Measurements from ENCODE around the gene NGF.

Gene NGF

GRCh38 chr1:115337276-115337632 lies 795 bp downstream of the NGF start:
- in situ Hi-C loops (cut with MboI; ENCODE audit: low sequenced_read_pairs): no loop called here

- in situ Hi-C loops (cut with MboI; ENCODE audit: low sequenced_read_pairs): no loop called here
Observed at GRCh38 chr1:115336741-115337140, 1.3 kb downstream of the NGF start.

- in situ Hi-C loops (cut with MboI; ENCODE audit: low sequenced_read_pairs): no loop called here
Observed at GRCh38 chr1:115332813-115333608, 5.0 kb downstream of the NGF start.

- in situ Hi-C loops (cut with MboI; ENCODE audit: low sequenced_read_pairs): no loop called here
Observed at GRCh38 chr1:115331558-115332331, 6.3 kb downstream of the NGF start.

GRCh38 chr1:115330480-115331013 lies 7.5 kb downstream of the NGF start:
- in situ Hi-C loops (cut with MboI; ENCODE audit: low sequenced_read_pairs): no loop called here

- in situ Hi-C loops (cut with MboI; ENCODE audit: low sequenced_read_pairs): no loop called here
Observed at GRCh38 chr1:115329965-115330364, 8.1 kb downstream of the NGF start.

GRCh38 chr1:115327270-115327669 lies 10.8 kb downstream of the NGF start:
- in situ Hi-C loops (cut with MboI; ENCODE audit: low sequenced_read_pairs): no loop called here

- in situ Hi-C loops (cut with MboI; ENCODE audit: low sequenced_read_pairs): no loop called here
Observed at GRCh38 chr1:115326419-115326818, 11.6 kb downstream of the NGF start.

- in situ Hi-C loops (cut with MboI; ENCODE audit: low sequenced_read_pairs): no loop called here
Observed at GRCh38 chr1:115325874-115326273, 12.2 kb downstream of the NGF start.

- in situ Hi-C loops (cut with MboI; ENCODE audit: low sequenced_read_pairs): no loop called here
Observed at GRCh38 chr1:115324649-115325420, 13.2 kb downstream of the NGF start.

- in situ Hi-C loops (cut with MboI; ENCODE audit: low sequenced_read_pairs): no loop called here
Observed at GRCh38 chr1:115323366-115324004, 14.6 kb downstream of the NGF start.

- in situ Hi-C loops (cut with MboI; ENCODE audit: low sequenced_read_pairs): no loop called here
Observed at GRCh38 chr1:115322631-115323030, 15.4 kb downstream of the NGF start.

GRCh38 chr1:115320377-115320776 lies 17.7 kb downstream of the NGF start:
- in situ Hi-C loops (cut with MboI; ENCODE audit: low sequenced_read_pairs): no loop called here

- in situ Hi-C loops (cut with MboI; ENCODE audit: low sequenced_read_pairs): no loop called here
Observed at GRCh38 chr1:115319706-115320105, 18.3 kb downstream of the NGF start.

GRCh38 chr1:115317101-115318012 lies 20.7 kb downstream of the NGF start:
- in situ Hi-C loops (cut with MboI; ENCODE audit: low sequenced_read_pairs): no loop called here

GRCh38 chr1:115314765-115315164 lies 23.3 kb downstream of the NGF start:
- in situ Hi-C loops (cut with MboI; ENCODE audit: low sequenced_read_pairs): no loop called here

GRCh38 chr1:115314092-115314491 lies 24.0 kb downstream of the NGF start:
- in situ Hi-C loops (cut with MboI; ENCODE audit: low sequenced_read_pairs): no loop called here

- in situ Hi-C loops (cut with MboI; ENCODE audit: low sequenced_read_pairs): no loop called here
Observed at GRCh38 chr1:115313182-115313581, 24.9 kb downstream of the NGF start.

- in situ Hi-C loops (cut with MboI; ENCODE audit: low sequenced_read_pairs): no loop called here
Observed at GRCh38 chr1:115312742-115313141, 25.3 kb downstream of the NGF start.

GRCh38 chr1:115311474-115311989 lies 26.5 kb downstream of the NGF start:
- in situ Hi-C loops (cut with MboI; ENCODE audit: low sequenced_read_pairs): no loop called here

Measured in HL-60/S4 treated with phorbol 12-myristate 13-acetate at 8.2 ng/mL for 4 days and 3 days (cell line).